Kidney (tissue), 14 donors: ENCODE results near the gene CBX3. TPM values are rescaled to one million over a fixed set of nuclear protein-coding genes. Genes with fewer than 3 reads are reported as not detected.

ENCODE experiments used
- DNase-seq, 5 donors: peaks; one replicate each; pipeline ENCODE4 v3.0.0-alpha.2; 2013 to 2020
- FAIRE-seq: peaks from 2 replicates; lab custom pipeline; 2012; peaks lifted over from hg19 to GRCh38; lab: Jason Lieb, UNC
- H3K27ac ChIP-seq, 2 donors: one replicate each; pipeline ENCODE4 v1.7.0; 2013; ENCODE audit warnings: low read depth in 2 of 2, low read length in 2 of 2, inconsistent platforms in 1 of 2
- H3K27me3 ChIP-seq: one replicate; pipeline ENCODE4 v1.7.1; 2013; ENCODE audit warnings: low read length, inconsistent platforms; ENCODE audit not compliant: control insufficient read depth, insufficient read depth
- H3K36me3 ChIP-seq, 3 donors: one replicate each; pipeline versions ENCODE4 v1.7.0 to v1.7.1; 2013; ENCODE audit warnings: low read length in 3 of 3, control low read depth in 1 of 3, inconsistent platforms in 1 of 3; ENCODE audit not compliant: insufficient read depth in 3 of 3, control insufficient read depth in 2 of 3
- H3K4me1 ChIP-seq, 3 donors: one replicate each; pipeline versions ENCODE4 v1.7.0 to v1.7.1; 2013; ENCODE audit warnings: low read length in 3 of 3, inconsistent platforms in 1 of 3, low read depth in 1 of 3; ENCODE audit not compliant: control insufficient read depth in 2 of 3, insufficient read depth in 2 of 3
- H3K4me3 ChIP-seq, 3 donors: one replicate each; pipeline versions ENCODE4 v1.7.0 to v1.8.1; 2013; ENCODE audit warnings: low read length in 3 of 3, control low read depth in 1 of 3, inconsistent platforms in 1 of 3
- H3K9ac ChIP-seq, 3 donors: one replicate each; pipeline versions ENCODE4 v1.7.0 to v1.7.1; 2013; ENCODE audit warnings: low read length in 3 of 3, control low read depth in 1 of 3, inconsistent platforms in 1 of 3
- H3K9me3 ChIP-seq, 3 donors: one replicate each; pipeline versions ENCODE4 v1.7.0 to v1.7.1; 2013; ENCODE audit warnings: low read length in 3 of 3, control low read depth in 1 of 3, inconsistent platforms in 1 of 3; ENCODE audit not compliant: control insufficient read depth in 2 of 3, insufficient read depth in 1 of 3
- intact Hi-C: fragments of 100-400 bp; cut with DNase I; formaldehyde crosslinking; loops from one replicate; pipeline ENCODE4 v1.11.1; 2022
- polyA plus RNA-seq: library from polyadenylated mRNA; stranded (reverse); fragments of 350-450 nt; fragmentation: Illumina TruSeq; extraction: RNeasy Lipid Tissue Mini Kit (QIAGEN cat#74804); gene quantifications from one replicate; pipeline ENCODE4 v1.2.3, GENCODE V29; 2014; ENCODE audit warnings: low read depth, low replicate concordance; ENCODE audit not compliant: insufficient read depth
- total RNA-seq: library from RNA; stranded (reverse); fragmentation: NEBNext Ultra II Directional; extraction: Animal tissue kit (Norgen Biotek cat#: 25700); gene quantifications from one replicate; pipeline ENCODE4 v1.2.1, GENCODE V29; 2021
- TF ChIP-seq, protein P1 (sequence below): IDR thresholded peaks from 3 replicates; pipeline ENCODE4 v1.5.1; 2012; ENCODE audit warnings: mild to moderate bottlenecking, moderate library complexity, borderline replicate concordance; ENCODE audit not compliant: insufficient read depth; ENCODE audit errors: extremely low read depth
- donor health status: control.
- donor health status: control.
- donor health status: control.
- donor health status: control.
- donor health status: control.
- donor health status: DM: yes; HTN: yes; CAD: no.
- donor health status: Normal renal cell carcinoma (clear cell type).

CBX3 gene
- total and polyA plus RNA-seq, 2 donors from 2014 or later, result 92.4 to 120 TPM

DNA sequence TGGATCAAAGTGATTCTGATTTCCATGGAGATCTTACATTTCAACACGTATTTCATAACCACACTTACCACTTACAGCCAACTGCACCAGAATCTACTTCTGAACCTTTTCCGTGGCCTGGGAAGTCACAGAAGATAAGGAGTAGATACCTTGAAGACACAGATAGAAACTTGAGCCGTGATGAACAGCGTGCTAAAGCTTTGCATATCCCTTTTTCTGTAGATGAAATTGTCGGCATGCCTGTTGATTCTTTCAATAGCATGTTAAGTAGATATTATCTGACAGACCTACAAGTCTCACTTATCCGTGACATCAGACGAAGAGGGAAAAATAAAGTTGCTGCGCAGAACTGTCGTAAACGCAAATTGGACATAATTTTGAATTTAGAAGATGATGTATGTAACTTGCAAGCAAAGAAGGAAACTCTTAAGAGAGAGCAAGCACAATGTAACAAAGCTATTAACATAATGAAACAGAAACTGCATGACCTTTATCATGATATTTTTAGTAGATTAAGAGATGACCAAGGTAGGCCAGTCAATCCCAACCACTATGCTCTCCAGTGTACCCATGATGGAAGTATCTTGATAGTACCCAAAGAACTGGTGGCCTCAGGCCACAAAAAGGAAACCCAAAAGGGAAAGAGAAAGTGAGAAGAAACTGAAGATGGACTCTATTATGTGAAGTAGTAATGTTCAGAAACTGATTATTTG is 16.3 kb upstream of the CBX3 start:
- FAIRE-seq (no peak), DNase-seq (no peak)
- H3K9ac ChIP-seq, result no peak overlapping the region
- TF ChIP-seq, protein P1, sequence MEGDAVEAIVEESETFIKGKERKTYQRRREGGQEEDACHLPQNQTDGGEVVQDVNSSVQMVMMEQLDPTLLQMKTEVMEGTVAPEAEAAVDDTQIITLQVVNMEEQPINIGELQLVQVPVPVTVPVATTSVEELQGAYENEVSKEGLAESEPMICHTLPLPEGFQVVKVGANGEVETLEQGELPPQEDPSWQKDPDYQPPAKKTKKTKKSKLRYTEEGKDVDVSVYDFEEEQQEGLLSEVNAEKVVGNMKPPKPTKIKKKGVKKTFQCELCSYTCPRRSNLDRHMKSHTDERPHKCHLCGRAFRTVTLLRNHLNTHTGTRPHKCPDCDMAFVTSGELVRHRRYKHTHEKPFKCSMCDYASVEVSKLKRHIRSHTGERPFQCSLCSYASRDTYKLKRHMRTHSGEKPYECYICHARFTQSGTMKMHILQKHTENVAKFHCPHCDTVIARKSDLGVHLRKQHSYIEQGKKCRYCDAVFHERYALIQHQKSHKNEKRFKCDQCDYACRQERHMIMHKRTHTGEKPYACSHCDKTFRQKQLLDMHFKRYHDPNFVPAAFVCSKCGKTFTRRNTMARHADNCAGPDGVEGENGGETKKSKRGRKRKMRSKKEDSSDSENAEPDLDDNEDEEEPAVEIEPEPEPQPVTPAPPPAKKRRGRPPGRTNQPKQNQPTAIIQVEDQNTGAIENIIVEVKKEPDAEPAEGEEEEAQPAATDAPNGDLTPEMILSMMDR, result no peak
- H3K4me3 ChIP-seq, result no peak overlapping the region
- intact Hi-C loops, result no loop called here
- H3K9me3 ChIP-seq, result no peaks in the 10 kb centered on the region
- peaks cover 4 to 32% (median 25%) of the 10 kb centered on the region in 3 donors for H3K36me3 ChIP-seq
- H3K27me3 ChIP-seq, result no peaks in the 10 kb centered on the region
- no peaks in the 10 kb centered on the region for H3K4me1 ChIP-seq
- no peak overlapping the region for H3K27ac ChIP-seq

DNA sequence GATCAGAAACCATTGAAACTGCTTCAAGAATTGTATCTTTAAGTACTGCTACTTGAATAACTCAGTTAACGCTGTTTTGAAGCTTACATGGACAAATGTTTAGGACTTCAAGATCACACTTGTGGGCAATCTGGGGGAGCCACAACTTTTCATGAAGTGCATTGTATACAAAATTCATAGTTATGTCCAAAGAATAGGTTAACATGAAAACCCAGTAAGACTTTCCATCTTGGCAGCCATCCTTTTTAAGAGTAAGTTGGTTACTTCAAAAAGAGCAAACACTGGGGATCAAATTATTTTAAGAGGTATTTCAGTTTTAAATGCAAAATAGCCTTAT is 15.7 kb upstream of the CBX3 start:
- Histone ChIP-seq H3K4me1 (no peaks in the 10 kb centered on the region), H3K9ac (no peak overlapping the region), H3K27me3 (no peaks in the 10 kb centered on the region), H3K27ac (no peak overlapping the region), H3K36me3 (peaks cover 7 to 38% (median 30%) of the 10 kb centered on the region in 3 donors), H3K4me3 (no peak overlapping the region), H3K9me3 (no peaks in the 10 kb centered on the region)
- FAIRE-seq, result no peak
- TF ChIP-seq, protein P1, result no peak
- no peak for DNase-seq
- intact Hi-C loops, result no loop called here

DNA sequence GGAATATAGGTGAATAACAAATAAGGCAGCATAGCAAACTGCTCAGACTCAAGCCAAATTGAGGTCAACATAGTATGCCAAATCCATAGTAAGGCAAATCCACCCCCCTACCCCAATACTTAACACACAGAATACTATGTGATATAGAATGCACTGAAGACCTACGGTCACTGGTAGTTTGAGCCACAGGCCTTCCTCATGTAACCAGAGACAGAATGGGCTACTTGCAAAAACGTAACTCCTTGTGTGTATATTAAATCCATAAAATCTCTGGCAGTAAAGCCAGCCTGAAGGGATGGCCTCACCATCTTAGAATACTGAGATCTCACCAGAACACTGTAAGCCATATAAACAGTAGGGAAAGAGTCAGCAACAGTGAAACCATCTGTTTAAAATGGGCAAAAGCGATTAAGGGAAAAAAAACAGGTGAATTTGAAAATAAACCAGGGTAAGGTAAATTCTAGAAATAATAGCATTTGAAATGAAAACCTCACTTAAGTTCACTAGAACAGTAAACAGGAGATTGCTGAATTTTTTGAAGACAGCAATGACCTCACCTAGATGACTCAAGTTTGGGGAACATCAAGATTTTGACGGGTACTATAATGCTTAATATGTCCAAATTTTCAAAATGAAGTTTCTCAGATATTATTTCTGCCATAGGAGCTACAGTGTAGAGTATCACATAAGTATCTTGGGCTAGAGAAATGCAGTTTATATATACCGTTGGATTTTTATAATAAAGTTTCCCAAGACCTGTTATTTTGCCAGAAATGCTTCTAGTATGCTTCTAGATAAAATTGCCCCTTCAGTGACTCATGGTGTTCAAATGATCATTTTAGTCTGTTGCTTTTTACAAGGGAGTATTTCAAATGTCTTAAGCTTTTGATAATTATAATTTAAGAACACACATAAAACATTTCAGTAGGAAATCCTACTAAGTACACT is 14.9 kb upstream of the CBX3 start:
- DNase-seq (no peak), FAIRE-seq (no peak)
- H3K27ac ChIP-seq, result no peak overlapping the region
- no peak overlapping the region for H3K4me3 ChIP-seq
- H3K9me3 ChIP-seq, result no peaks in the 10 kb centered on the region
- intact Hi-C loops, result no loop called here
- TF ChIP-seq, protein P1, result no peak
- no peaks in the 10 kb centered on the region for H3K4me1 ChIP-seq
- H3K27me3 ChIP-seq, result no peaks in the 10 kb centered on the region
- no peak overlapping the region for H3K9ac ChIP-seq
- peaks cover 7 to 45% (median 36%) of the 10 kb centered on the region in 3 donors for H3K36me3 ChIP-seq
